Lower leg skin (tissue), 3 donors: ENCODE data around the gene CEMP1.

Source experiments
- CTCF ChIP-seq, 3 donors: fragments of 450-650 bp; IDR thresholded peaks; one replicate each; pipeline ENCODE4 v1.5.1; 2016; ENCODE audit warnings: antibody characterized with exemption in 3 of 3, mild to moderate bottlenecking in 3 of 3, moderate library complexity in 2 of 3
- POLR2A ChIP-seq, 2 donors: fragments of 450-650 bp; IDR thresholded peaks; one replicate each; pipeline ENCODE4 v1.6.1; 2016 to 2017; ENCODE audit warnings: antibody characterized with exemption in 2 of 2, mild to moderate bottlenecking in 1 of 2, moderate library complexity in 1 of 2

- TF ChIP-seq CTCF (IDR thresholded peaks at IDR 0.05) (no peak), POLR2A (IDR thresholded peaks at IDR 0.05) (no peak)
Measured at GRCh38 chr16:2527071-2527783, 4.0 kb downstream of the CEMP1 start.
